OCI-LY1 (cell line): Measurements from ENCODE around the gene THEM5.

Experiments
- H2AFZ ChIP-seq: fragments of 200-600 bp; sonication (generic), shearing (Covaris generic); 2 replicates; pipeline ENCODE4 v1.6.0; 2014; ENCODE audit warnings: antibody characterized with exemption, mild to moderate bottlenecking, low read length
- H3F3A ChIP-seq: fragments of 200-600 bp; sonication (generic), shearing (Covaris generic); 2 replicates; pipeline ENCODE4 v1.6.0; 2014; ENCODE audit warnings: mild to moderate bottlenecking, antibody characterized with exemption, low read length, moderate library complexity; ENCODE audit not compliant: insufficient read depth
- H3K27ac ChIP-seq: fragments of 200-600 bp; sonication (generic); 2 replicates; pipeline ENCODE4 v1.5.1; 2014; ENCODE audit warnings: low read length, mixed run types, mild to moderate bottlenecking, low read depth; ENCODE audit not compliant: poor library complexity, severe bottlenecking
- H3K27me3 ChIP-seq: fragments of 200-600 bp; sonication (generic); 2 replicates; pipeline ENCODE4 v1.6.0; 2014; ENCODE audit warnings: antibody characterized with exemption, mild to moderate bottlenecking, low read length, moderate library complexity; ENCODE audit not compliant: insufficient read depth
- H3K36me3 ChIP-seq: fragments of 200-600 bp; sonication (generic); 2 replicates; pipeline ENCODE4 v1.6.1; 2014; ENCODE audit warnings: mild to moderate bottlenecking, antibody characterized with exemption, low read length, moderate library complexity, mixed read lengths; ENCODE audit not compliant: insufficient read depth
- H3K4me1 ChIP-seq: fragments of 200-600 bp; sonication (generic); 2 replicates; pipeline ENCODE4 v1.5.1; 2014; ENCODE audit warnings: mild to moderate bottlenecking, low read length, moderate library complexity; ENCODE audit not compliant: insufficient read depth, severe bottlenecking
- H3K4me2 ChIP-seq: fragments of 200-600 bp; sonication (generic), shearing (Covaris generic); 2 replicates; pipeline ENCODE4 v1.6.1; 2014; ENCODE audit warnings: low read length
- H3K4me3 ChIP-seq: fragments of 200-600 bp; sonication (generic); 2 replicates; pipeline ENCODE4 v1.5.1; 2014; ENCODE audit warnings: low read length, low read depth, mild to moderate bottlenecking, mixed read lengths; ENCODE audit not compliant: poor library complexity, severe bottlenecking
- H3K79me2 ChIP-seq: fragments of 200-600 bp; shearing (Covaris generic); 2 replicates; pipeline ENCODE4 v1.6.1; 2016; ENCODE audit warnings: mixed run types, low read length, mixed read lengths; ENCODE audit not compliant: insufficient read depth
- H3K9ac ChIP-seq: fragments of 200-600 bp; sonication (generic), shearing (Covaris generic); 2 replicates; pipeline ENCODE4 v1.6.1; 2014; ENCODE audit warnings: mild to moderate bottlenecking, low read length, mixed read lengths
- H3K9me2 ChIP-seq: fragments of 200-600 bp; sonication (generic), shearing (Covaris generic); 2 replicates; pipeline ENCODE4 v1.6.1; 2014; ENCODE audit warnings: low read depth, mild to moderate bottlenecking, low read length, mixed read lengths
- H3K9me3 ChIP-seq: fragments of 200-600 bp; shearing (Covaris generic); 2 replicates; pipeline ENCODE4 v1.6.1; 2014; ENCODE audit warnings: low read length, mixed read lengths
- H4K20me1 ChIP-seq: fragments of 200-600 bp; sonication (generic), shearing (Covaris generic); 2 replicates; pipeline ENCODE4 v1.6.0; 2016; ENCODE audit warnings: mild to moderate bottlenecking, low read length; ENCODE audit not compliant: insufficient read depth
- CTCF ChIP-seq: fragments of 200-600 bp; sonication (generic), shearing (Covaris generic); IDR thresholded peaks from 2 replicates; pipeline ENCODE4 v1.5.1; 2017; ENCODE audit warnings: mild to moderate bottlenecking, antibody characterized with exemption, low read length, moderate library complexity, mixed read lengths
- EZH2 ChIP-seq: fragments of 200-600 bp; sonication (generic), shearing (Covaris generic); IDR thresholded peaks from 2 replicates; pipeline ENCODE4 v1.8.0; 2017; ENCODE audit warnings: borderline replicate concordance, mixed run types, mild to moderate bottlenecking, antibody characterized with exemption, low read length, moderate library complexity, mixed read lengths

THEM5 gene

GRCh38 chr1:151814426-151814825 lies 39.1 kb downstream of the THEM5 start:
- H3K27ac ChIP-seq, result no peak overlapping the region
- no peaks in the 10 kb centered on the region for H3K4me1 ChIP-seq
- H3K36me3 ChIP-seq, result no peaks in the 10 kb centered on the region
- H3K4me2 ChIP-seq, result no peak overlapping the region
- H3K4me3 ChIP-seq, result no peak overlapping the region
- no peak overlapping the region for H3K9ac ChIP-seq
- H3K79me2 ChIP-seq, result no peaks in the 10 kb centered on the region
- no peaks in the 10 kb centered on the region for H4K20me1 ChIP-seq
- H3K27me3 ChIP-seq, result 0 out of 2 replicates have a peak, but pooled peaks cover 10% of the 10 kb centered on the region
- H3K9me3 ChIP-seq, result no peaks in the 10 kb centered on the region
- no peak overlapping the region for H2AFZ ChIP-seq
- TF ChIP-seq EZH2, result no peak
- no peak for TF ChIP-seq CTCF
- no peaks in the 10 kb centered on the region for H3K9me2 ChIP-seq
- H3F3A ChIP-seq, result no peaks in the 10 kb centered on the region

GRCh38 chr1:151813271-151813977 lies 40.1 kb downstream of the THEM5 start:
- H3K9me2 ChIP-seq, result no peaks in the 10 kb centered on the region
- no peak overlapping the region for H3K9ac ChIP-seq
- no peak overlapping the region for H3K27ac ChIP-seq
- no peak for TF ChIP-seq EZH2
- H3K4me1 ChIP-seq, result no peaks in the 10 kb centered on the region
- no peaks in the 10 kb centered on the region for H3F3A ChIP-seq
- H3K79me2 ChIP-seq, result no peaks in the 10 kb centered on the region
- H4K20me1 ChIP-seq, result no peaks in the 10 kb centered on the region
- no peak overlapping the region for H2AFZ ChIP-seq
- 0 out of 2 replicates have a peak, but pooled peaks cover 5% of the 10 kb centered on the region for H3K27me3 ChIP-seq
- no peaks in the 10 kb centered on the region for H3K9me3 ChIP-seq
- H3K36me3 ChIP-seq, result no peaks in the 10 kb centered on the region
- H3K4me2 ChIP-seq, result no peak overlapping the region
- H3K4me3 ChIP-seq, result no peak overlapping the region

GRCh38 chr1:151811181-151811580 lies 42.3 kb downstream of the THEM5 start:
- Histone ChIP-seq H3K4me2 (no peak overlapping the region), H3K9ac (no peak overlapping the region), H3K4me1 (no peaks in the 10 kb centered on the region), H3K9me3 (no peaks in the 10 kb centered on the region), H2AFZ (no peak overlapping the region), H3K27me3 (0 out of 2 replicates have a peak, but pooled peaks cover 6% of the 10 kb centered on the region), H3K27ac (no peak overlapping the region), H4K20me1 (no peaks in the 10 kb centered on the region), H3K36me3 (no peaks in the 10 kb centered on the region), H3K9me2 (no peaks in the 10 kb centered on the region), H3K79me2 (no peaks in the 10 kb centered on the region), H3K4me3 (no peak overlapping the region), H3F3A (no peaks in the 10 kb centered on the region)
- TF ChIP-seq CTCF (no peak), EZH2 (no peak)

GRCh38 chr1:151809985-151810556 lies 43.4 kb downstream of the THEM5 start:
- H3K9me3 ChIP-seq, result no peaks in the 10 kb centered on the region
- H3K4me3 ChIP-seq, result no peak overlapping the region
- no peak overlapping the region for H3K27ac ChIP-seq
- H3K79me2 ChIP-seq, result no peaks in the 10 kb centered on the region
- no peaks in the 10 kb centered on the region for H3K36me3 ChIP-seq
- H3K27me3 ChIP-seq, result 0 out of 2 replicates have a peak, but pooled peaks cover 6% of the 10 kb centered on the region
- H4K20me1 ChIP-seq, result no peaks in the 10 kb centered on the region
- no peak overlapping the region for H2AFZ ChIP-seq
- H3K4me2 ChIP-seq, result no peak overlapping the region
- TF ChIP-seq CTCF, result no peak
- no peak for TF ChIP-seq EZH2
- no peak overlapping the region for H3K9ac ChIP-seq
- H3K9me2 ChIP-seq, result no peaks in the 10 kb centered on the region
- no peaks in the 10 kb centered on the region for H3F3A ChIP-seq
- no peaks in the 10 kb centered on the region for H3K4me1 ChIP-seq
